ENCODE measurements around the gene SLC35F5. TPM values are rescaled to one million over a fixed set of nuclear protein-coding genes. Genes with fewer than 3 reads are reported as not detected.
"Not testable (repeated sequence)": the region's sequence is repeated elsewhere in the genome, so short reads cannot be mapped to it uniquely, and the experiment has no call there.

SLC35F5 gene
- total RNA-seq, 1 donor from 2014 or later, result 58.3 TPM

DNA sequence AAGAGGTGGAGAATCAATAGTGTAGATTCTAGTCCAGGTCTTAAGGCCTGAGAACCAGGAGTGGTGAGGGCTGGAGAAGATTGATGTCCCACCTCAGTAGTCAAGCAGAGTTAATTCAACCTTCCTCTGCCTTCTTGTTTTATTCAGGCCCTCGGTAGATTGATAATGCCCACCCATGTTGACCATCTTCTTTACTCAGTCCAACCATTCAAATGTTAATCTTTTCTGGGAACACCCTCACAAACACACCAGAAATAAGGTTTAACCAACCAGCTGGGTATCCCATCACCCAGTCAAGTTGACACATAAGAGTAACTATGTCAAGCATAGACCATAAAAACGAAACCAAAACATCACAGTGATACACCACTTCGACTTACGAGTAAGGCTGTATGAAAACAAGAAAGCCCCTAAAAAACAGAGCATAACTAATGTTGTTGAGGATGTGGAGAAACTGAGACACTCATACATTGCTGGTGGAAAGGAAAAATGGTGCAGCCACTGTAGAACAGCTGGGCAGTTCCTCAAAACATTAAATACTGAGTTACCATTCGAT is 57.5 kb downstream of the SLC35F5 start:
- H3K4me3 Mint-ChIP-seq, result no peak overlapping the region
- no peaks in the 10 kb centered on the region for H3K9me3 Mint-ChIP-seq
- H3K27me3 Mint-ChIP-seq, result no peaks in the 10 kb centered on the region
- H3K27ac Mint-ChIP-seq, result no peak overlapping the region
- no peaks in the 10 kb centered on the region for H3K4me1 Mint-ChIP-seq (ENCODE audit: unreplicated experiment)
- TF ChIP-seq, protein P1, sequence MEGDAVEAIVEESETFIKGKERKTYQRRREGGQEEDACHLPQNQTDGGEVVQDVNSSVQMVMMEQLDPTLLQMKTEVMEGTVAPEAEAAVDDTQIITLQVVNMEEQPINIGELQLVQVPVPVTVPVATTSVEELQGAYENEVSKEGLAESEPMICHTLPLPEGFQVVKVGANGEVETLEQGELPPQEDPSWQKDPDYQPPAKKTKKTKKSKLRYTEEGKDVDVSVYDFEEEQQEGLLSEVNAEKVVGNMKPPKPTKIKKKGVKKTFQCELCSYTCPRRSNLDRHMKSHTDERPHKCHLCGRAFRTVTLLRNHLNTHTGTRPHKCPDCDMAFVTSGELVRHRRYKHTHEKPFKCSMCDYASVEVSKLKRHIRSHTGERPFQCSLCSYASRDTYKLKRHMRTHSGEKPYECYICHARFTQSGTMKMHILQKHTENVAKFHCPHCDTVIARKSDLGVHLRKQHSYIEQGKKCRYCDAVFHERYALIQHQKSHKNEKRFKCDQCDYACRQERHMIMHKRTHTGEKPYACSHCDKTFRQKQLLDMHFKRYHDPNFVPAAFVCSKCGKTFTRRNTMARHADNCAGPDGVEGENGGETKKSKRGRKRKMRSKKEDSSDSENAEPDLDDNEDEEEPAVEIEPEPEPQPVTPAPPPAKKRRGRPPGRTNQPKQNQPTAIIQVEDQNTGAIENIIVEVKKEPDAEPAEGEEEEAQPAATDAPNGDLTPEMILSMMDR (conservative IDR thresholded peaks at IDR 0.05), result no peak
- no peak for DNase-seq (ENCODE audit: extremely low spot score, unreplicated experiment)
- no peaks in the 10 kb centered on the region for H3K36me3 Mint-ChIP-seq

DNA sequence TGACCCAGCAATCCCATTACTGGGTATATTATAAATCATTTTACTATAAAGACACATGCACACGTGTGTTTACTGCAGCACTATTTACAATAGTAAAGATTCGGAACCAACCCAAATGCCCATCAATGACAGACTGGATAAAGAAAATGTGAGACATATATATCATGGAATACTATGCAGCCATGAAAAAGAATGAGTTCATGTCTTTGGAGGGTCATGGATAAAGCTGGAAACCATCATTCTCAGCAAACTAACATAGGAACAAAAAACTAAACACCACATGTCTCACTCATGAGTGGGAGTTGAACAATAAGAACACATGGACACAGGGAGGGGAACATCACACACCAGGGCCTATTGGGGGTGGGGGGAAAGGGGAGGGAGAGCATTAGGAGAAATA is 58.2 kb downstream of the SLC35F5 start:
- not testable (repeated sequence) for H3K9me3 Mint-ChIP-seq; H3K4me3 Mint-ChIP-seq; H3K4me1 Mint-ChIP-seq (ENCODE audit: unreplicated experiment); H3K27me3 Mint-ChIP-seq; DNase-seq (ENCODE audit: extremely low spot score, unreplicated experiment); H3K36me3 Mint-ChIP-seq; H3K27ac Mint-ChIP-seq

DNA sequence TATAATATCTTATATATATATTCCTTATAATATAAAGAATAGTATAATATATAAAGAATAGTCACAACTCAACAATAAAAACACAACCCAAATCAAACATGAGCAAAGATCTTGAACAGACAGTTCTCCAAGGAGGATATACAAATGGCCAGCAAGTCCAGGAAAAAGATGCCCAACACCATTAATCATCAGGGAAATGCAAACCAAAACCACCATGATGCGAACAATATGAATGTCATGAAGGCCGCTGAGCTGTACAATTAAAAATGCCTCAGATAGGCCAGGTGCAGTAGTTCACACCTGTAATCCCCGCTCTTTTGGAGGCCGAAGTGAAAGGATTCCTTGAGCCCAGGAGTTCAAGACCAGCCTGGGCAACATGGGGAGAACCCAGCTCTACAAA is 58.9 kb downstream of the SLC35F5 start:
- no peaks in the 10 kb centered on the region for H3K4me1 Mint-ChIP-seq (ENCODE audit: unreplicated experiment)
- H3K36me3 Mint-ChIP-seq, result no peaks in the 10 kb centered on the region
- TF ChIP-seq, protein P1 (conservative IDR thresholded peaks at IDR 0.05), result no peak
- H3K9me3 Mint-ChIP-seq, result no peaks in the 10 kb centered on the region
- no peak overlapping the region for H3K27ac Mint-ChIP-seq
- H3K4me3 Mint-ChIP-seq, result no peak overlapping the region
- DNase-seq (ENCODE audit: extremely low spot score, unreplicated experiment), result no peak
- no peaks in the 10 kb centered on the region for H3K27me3 Mint-ChIP-seq

DNA sequence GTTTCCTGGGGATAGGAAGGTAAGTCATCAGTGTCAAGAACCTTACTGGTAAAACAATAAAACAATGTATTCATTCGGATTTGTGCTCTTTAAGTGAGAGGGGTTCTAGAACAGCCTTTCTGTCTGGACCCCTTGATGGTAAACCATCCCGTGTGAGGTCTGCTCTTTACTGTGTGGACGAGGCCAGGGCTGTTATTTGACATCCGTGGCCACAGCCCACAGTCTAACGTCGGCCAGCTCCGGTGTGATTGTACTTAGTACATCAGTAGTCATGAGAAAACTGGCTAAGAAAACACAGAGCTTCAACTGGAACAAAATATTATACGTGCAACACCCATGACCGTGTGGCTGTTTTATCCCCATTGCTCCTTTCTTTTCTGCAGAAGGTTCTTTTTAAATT is 62.0 kb downstream of the SLC35F5 start:
- Mint-ChIP-seq H3K9me3 (no peaks in the 10 kb centered on the region), H3K4me3 (no peak overlapping the region), H3K27ac (no peak overlapping the region), H3K36me3 (no peaks in the 10 kb centered on the region), H3K4me1 (ENCODE audit: unreplicated experiment) (no peaks in the 10 kb centered on the region), H3K27me3 (no peaks in the 10 kb centered on the region)
- DNase-seq (ENCODE audit: extremely low spot score, unreplicated experiment), result no peak
- TF ChIP-seq, protein P1 (conservative IDR thresholded peaks at IDR 0.05), result no peak

DNA sequence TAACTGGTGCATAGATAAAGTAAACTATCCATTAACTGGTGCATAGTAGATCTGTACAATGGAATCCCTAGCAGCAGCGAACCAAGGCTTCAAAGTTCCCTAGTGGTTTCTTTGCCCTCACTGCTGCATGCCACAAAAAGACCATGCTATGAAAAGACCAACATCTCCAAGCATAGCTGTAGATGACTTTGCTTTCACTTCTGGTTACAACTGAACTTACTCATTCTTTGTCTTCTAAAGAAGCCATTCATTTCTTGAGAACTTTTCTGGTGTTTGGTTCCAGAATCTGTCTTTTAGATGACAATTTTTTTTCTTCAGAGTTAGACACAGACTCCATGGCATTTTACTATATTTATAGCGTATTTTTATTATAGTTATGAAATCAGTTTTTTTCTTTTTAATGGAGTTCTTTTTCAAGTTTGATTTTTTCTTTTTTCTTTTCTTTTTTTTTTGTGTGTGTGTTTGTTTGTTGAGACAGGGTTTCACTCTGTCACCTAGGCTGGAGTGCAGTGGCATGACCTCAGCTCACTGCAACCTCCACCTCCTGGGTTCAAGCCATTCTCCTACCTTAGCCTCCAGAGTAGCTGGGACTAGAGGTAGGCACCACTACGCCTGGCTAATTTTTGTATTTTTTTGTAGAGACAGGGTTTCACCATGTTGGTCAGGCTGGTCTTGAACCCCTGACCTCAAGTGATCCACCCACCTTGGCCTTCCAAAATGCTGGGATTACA is 63.6 kb downstream of the SLC35F5 start:
- Mint-ChIP-seq H3K4me3 (no peak overlapping the region), H3K9me3 (no peaks in the 10 kb centered on the region), H3K27ac (no peak overlapping the region), H3K27me3 (peaks cover 6% of the 10 kb centered on the region), H3K36me3 (no peaks in the 10 kb centered on the region), H3K4me1 (ENCODE audit: unreplicated experiment) (no peaks in the 10 kb centered on the region)
- no peak for DNase-seq (ENCODE audit: extremely low spot score, unreplicated experiment)
- TF ChIP-seq, protein P1 (conservative IDR thresholded peaks at IDR 0.05), result no peak

DNA sequence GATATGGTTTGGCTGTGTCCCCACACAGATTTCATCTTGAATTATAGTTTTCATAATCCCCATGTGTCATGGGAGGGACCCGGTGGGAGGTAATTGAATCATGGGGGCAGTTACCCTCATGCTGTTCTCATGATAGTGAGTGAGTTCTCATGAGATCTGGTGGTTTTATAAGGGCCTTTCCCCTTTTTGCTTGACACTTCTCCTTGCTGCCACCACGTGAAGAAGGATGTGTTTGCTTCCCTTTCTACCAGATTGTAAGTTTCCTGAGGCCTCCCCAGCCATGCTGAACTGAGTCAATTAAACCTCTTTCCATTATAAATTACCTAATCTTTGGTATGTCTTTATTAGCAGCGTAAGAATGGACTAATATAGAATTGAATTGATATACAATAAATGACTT is 65.6 kb downstream of the SLC35F5 start:
- H3K27ac Mint-ChIP-seq; H3K4me1 Mint-ChIP-seq (ENCODE audit: unreplicated experiment); DNase-seq (ENCODE audit: extremely low spot score, unreplicated experiment); H3K9me3 Mint-ChIP-seq; H3K27me3 Mint-ChIP-seq; H3K36me3 Mint-ChIP-seq; H3K4me3 Mint-ChIP-seq: not testable (repeated sequence)
